DND-41 (cell line): Measurements from ENCODE around the gene UBE2J1.

ENCODE experiments used
- ATAC-seq: fragments of 200-7000 bp; cut with Tn5 transposase; 3 replicates; pipeline ENCODE4 v1.9.1; 2021; ENCODE audit warnings: low read depth; ENCODE audit not compliant: insufficient read depth
- DNase-seq: peaks from one replicate; pipeline ENCODE4 v3.0.0-alpha.2; 2020
- H2AFZ ChIP-seq: 2 replicates; pipeline ENCODE4 v1.6.0; 2012; ENCODE audit warnings: low read depth, low read length
- H3K27ac ChIP-seq: 2 replicates; pipeline ENCODE4 v1.5.1; 2012; ENCODE audit warnings: low read length, inconsistent platforms
- H3K27me3 ChIP-seq: fragments of 200-600 bp; sonication (generic); 2 replicates; pipeline ENCODE4 v1.6.0; 2012; ENCODE audit warnings: low read length, mild to moderate bottlenecking, inconsistent platforms; ENCODE audit not compliant: insufficient read depth, poor library complexity
- H3K36me3 ChIP-seq: 2 replicates; pipeline ENCODE4 v1.5.1; 2012; ENCODE audit warnings: low read length, inconsistent platforms; ENCODE audit not compliant: insufficient read depth
- H3K4me1 ChIP-seq: 2 replicates; pipeline ENCODE4 v1.5.1; 2012; ENCODE audit warnings: mild to moderate bottlenecking, low read length; ENCODE audit not compliant: insufficient read depth
- H3K4me2 ChIP-seq: 2 replicates; pipeline ENCODE4 v1.6.0; 2012; ENCODE audit warnings: mild to moderate bottlenecking, moderate library complexity, low read length, inconsistent platforms; ENCODE audit not compliant: insufficient read depth
- H3K4me3 ChIP-seq, 2 experiments: fragments of 200-600 bp in 1 of 2; shearing (Covaris generic) in 1 of 2; 2 replicates each; pipeline ENCODE4 v1.5.1; 2012 to 2016; ENCODE audit warnings: inconsistent platforms in 2 of 2, low read length in 2 of 2, mild to moderate bottlenecking in 2 of 2, low read depth in 1 of 2, moderate library complexity in 1 of 2
- H3K79me2 ChIP-seq: 2 replicates; pipeline ENCODE4 v1.6.0; 2012; ENCODE audit warnings: low read length, inconsistent platforms; ENCODE audit not compliant: insufficient read depth
- H3K9ac ChIP-seq: 2 replicates; pipeline ENCODE4 v1.6.0; 2012; ENCODE audit warnings: low read depth, mild to moderate bottlenecking, inconsistent platforms, low read length, moderate library complexity
- H3K9me3 ChIP-seq: 2 replicates; pipeline ENCODE4 v1.5.1; 2012; ENCODE audit warnings: low read length, moderate library complexity, mild to moderate bottlenecking, inconsistent platforms; ENCODE audit not compliant: insufficient read depth, severe bottlenecking
- H4K20me1 ChIP-seq: 2 replicates; pipeline ENCODE4 v1.6.0; 2012; ENCODE audit warnings: low read length; ENCODE audit not compliant: insufficient read depth
- CTCF ChIP-seq: IDR thresholded peaks from 2 replicates; pipeline ENCODE4 v1.5.1; 2012; ENCODE audit warnings: borderline replicate concordance, low read length, moderate library complexity, mild to moderate bottlenecking; ENCODE audit not compliant: poor library complexity, severe bottlenecking; ENCODE audit errors: extremely low read depth
- EZH2 ChIP-seq: IDR thresholded peaks from 3 replicates; pipeline ENCODE4 v1.6.1; 2012; ENCODE audit warnings: borderline replicate concordance, low read depth, mild to moderate bottlenecking, moderate library complexity, low read length, inconsistent platforms; ENCODE audit not compliant: severe bottlenecking

UBE2J1 gene

DNA sequence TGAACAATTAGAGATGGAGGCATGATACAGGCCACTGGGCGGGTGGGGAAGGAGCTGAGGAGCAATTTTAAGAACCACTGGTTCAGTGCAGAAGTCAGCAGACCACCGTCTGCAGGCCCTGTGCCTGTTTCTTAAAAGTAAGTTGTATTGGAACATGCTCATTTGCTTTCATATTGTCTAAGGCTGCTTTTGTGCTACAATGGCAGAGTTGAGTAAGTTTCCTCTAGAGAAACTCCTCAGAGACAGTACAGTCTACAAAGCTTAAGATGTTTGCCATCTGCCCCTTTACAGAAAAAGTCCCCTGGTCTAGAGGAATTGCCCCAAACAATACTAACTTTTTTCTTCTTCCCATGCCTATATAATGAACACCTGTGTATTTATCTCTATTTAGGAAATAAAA, 28.5 kb upstream of the UBE2J1 start:
- Histone ChIP-seq H3K4me1 (peaks cover 9% of the 10 kb centered on the region), H3K27ac (no peak overlapping the region), H2AFZ (no peak overlapping the region), H4K20me1 (peaks cover 3% of the 10 kb centered on the region; the same call in 1 of the 2 replicates), H3K9ac (no peak overlapping the region), H3K36me3 (peaks cover 52% of the 10 kb centered on the region), H3K4me3 (no peak overlapping the region), H3K79me2 (peaks cover 10% of the 10 kb centered on the region), H3K4me2 (no peak overlapping the region), H3K27me3 (no peaks in the 10 kb centered on the region), H3K9me3 (no peaks in the 10 kb centered on the region)
- no peak for DNase-seq
- TF ChIP-seq CTCF (no peak), EZH2 (no peak)
- no peak for ATAC-seq

DNA sequence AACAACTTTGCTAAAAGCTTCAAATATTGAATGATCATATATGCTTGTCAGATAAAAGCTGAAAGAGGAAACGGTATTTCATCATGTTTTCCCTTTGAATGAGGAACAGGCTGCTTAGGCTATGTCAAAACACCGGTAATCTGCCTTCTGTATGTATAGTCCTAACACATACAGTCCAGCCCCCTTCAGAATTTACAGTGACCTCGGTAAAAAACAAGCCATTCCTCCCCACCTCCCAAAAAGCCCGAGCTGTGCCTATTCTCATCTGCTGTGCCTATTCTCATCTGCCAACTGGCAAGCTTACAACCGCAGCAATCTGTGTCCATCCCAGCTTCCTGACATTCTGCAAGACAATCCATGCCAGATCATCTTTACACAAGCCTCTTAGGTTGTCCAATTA, 26.8 kb upstream of the UBE2J1 start:
- peaks cover 38% of the 10 kb centered on the region for H3K36me3 ChIP-seq
- no peak for ATAC-seq

DNA sequence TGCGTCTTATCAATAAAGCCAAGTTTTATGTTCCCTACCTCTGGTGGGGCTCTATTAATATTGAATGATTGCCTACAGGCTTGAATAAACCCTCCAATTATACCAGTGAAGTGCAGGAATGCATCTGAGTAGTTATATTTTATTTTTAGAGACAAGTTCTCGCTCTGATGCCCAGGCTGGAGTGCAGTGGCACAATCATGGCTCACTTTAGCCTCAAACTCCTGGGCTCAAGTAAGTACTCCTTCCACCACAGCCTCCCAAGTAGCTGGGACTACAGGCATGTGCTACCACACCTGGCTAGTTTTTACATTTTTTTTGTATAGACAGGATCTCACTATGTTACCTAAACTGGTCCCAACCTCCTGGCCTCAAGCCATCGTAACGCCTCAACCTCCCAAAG, 26.1 kb upstream of the UBE2J1 start:
- Histone ChIP-seq H2AFZ (no peak overlapping the region), H3K4me1 (peaks cover 23% of the 10 kb centered on the region), H3K9me3 (no peaks in the 10 kb centered on the region), H3K79me2 (0 out of 2 replicates have a peak, but pooled peaks cover 2% of the 10 kb centered on the region), H3K9ac (no peak overlapping the region), H4K20me1 (0 out of 2 replicates have a peak, but pooled peaks cover 2% of the 10 kb centered on the region), H3K4me3 (no peak overlapping the region), H3K27me3 (no peaks in the 10 kb centered on the region), H3K4me2 (no peak overlapping the region), H3K36me3 (peaks cover 38% of the 10 kb centered on the region), H3K27ac (no peak overlapping the region)
- no peak for DNase-seq
- no peak for ATAC-seq
- no peak for TF ChIP-seq EZH2
- no peak for TF ChIP-seq CTCF

More for the DNA sequence above, 26.8 kb upstream of the UBE2J1 start:
- Histone ChIP-seq H3K79me2 (0 out of 2 replicates have a peak, but pooled peaks cover 2% of the 10 kb centered on the region), H3K4me3 (no peak overlapping the region), H3K9ac (no peak overlapping the region), H4K20me1 (0 out of 2 replicates have a peak, but pooled peaks cover 2% of the 10 kb centered on the region), H3K4me2 (no peak overlapping the region), H3K27me3 (no peaks in the 10 kb centered on the region), H3K9me3 (no peaks in the 10 kb centered on the region), H3K27ac (no peak overlapping the region), H3K4me1 (peaks cover 18% of the 10 kb centered on the region), H2AFZ (no peak overlapping the region)
- no peak for DNase-seq
- TF ChIP-seq EZH2 (no peak), CTCF (no peak)
